GM12891 (cell line): ENCODE data around the gene CARM1.

Experiments
- POLR2A ChIP-seq: IDR thresholded peaks from 2 replicates; pipeline ENCODE4 v1.6.1; 2011; ENCODE audit warnings: low read depth, low read length, control low read depth
- POLR2AphosphoS5 ChIP-seq: IDR thresholded peaks from 2 replicates; pipeline ENCODE4 v1.6.1; 2011; ENCODE audit warnings: low read depth, low read length, control low read depth

DNA sequence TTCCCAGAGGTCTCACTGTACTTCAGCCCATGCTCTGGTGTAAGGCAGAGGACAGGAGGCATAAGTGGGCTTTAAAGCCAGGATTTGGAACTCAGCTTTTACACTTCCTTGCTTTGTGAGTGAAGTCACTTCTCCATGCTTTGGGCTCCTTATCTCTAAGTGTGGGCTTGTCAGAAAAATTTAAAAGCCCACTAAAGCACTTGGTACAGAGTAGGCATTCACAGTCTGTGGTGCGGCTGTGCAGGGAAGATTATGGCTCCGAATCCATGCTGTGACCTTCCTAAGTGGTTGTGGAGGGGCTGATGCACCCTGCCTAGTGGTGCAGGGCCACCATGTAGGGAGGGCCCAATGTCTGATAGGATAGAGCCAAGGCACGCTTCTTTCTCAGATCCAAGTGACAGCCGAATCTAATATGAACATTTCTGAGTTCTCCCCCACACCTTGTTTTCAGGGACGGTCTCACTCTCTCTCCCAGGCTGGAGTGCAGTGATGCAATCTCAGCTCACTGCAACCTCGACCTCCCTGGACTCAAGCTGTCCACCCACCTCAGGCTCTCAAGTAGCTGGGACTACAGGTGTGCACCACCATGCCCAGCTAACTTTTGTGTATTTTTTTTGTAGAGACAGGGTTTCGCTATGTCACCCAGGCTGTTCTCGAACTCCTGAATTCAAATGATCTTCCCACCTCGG lies 64.2 kb downstream of the CARM1 start:
- TF ChIP-seq POLR2AphosphoS5 (no peak), POLR2A (no peak)
